GM12878 (cell line): ENCODE measurements around the gene CRYGN. TPM values are rescaled to one million over a fixed set of nuclear protein-coding genes. Genes with fewer than 3 reads are reported as not detected.

Source experiments
- ATAC-seq: fragments of 200-7000 bp; cut with Tn5 transposase; 3 replicates; pipeline ENCODE4 v1.9.1; 2020; ENCODE audit warnings: mild to moderate bottlenecking, moderate library complexity
- BruUV-seq: library from RNA; stranded (reverse); fragments of 400-500 nt; replicated peaks from 2 replicates; lab custom pipeline; 2021; lab: Mats Ljungman, UMichigan
- CTCF ChIA-PET: fragments of 300-600 bp; sonication (Branson Sonifier 250); formaldehyde crosslinking; extraction: SDS; loops from one replicate; lab custom pipeline; 2021; ENCODE audit warnings: inconsistent platforms; lab: Yijun Ruan, JAX
- POLR2A ChIA-PET: fragments of 350-600 bp; formaldehyde crosslinking; extraction: SDS; loops from one replicate; lab custom pipeline; 2021; ENCODE audit warnings: inconsistent platforms; lab: Charles Lee
- RAD21 ChIA-PET: fragments of 300-600 bp; sonication (Branson Sonifier 250); formaldehyde crosslinking; loops from one replicate; lab custom pipeline; 2023; ENCODE audit warnings: antibody characterized with exemption; ENCODE audit not compliant: unreplicated experiment; lab: Charles Lee
- SMC1A ChIA-PET: fragments of 300-600 bp; sonication (Branson Sonifier 250); formaldehyde crosslinking; loops from one replicate; lab custom pipeline; 2023; ENCODE audit not compliant: unreplicated experiment, uncharacterized antibody; lab: Charles Lee
- DNase-seq: peaks from one replicate; pipeline ENCODE4 v3.0.0-alpha.2; 2011; ENCODE audit warnings: low read depth, low spot score
- FAIRE-seq: peaks from 3 replicates; lab custom pipeline; 2011; peaks lifted over from hg19 to GRCh38; lab: Jason Lieb, UNC
- H2AFZ ChIP-seq: 2 replicates; pipeline ENCODE4 v1.6.0; 2011; ENCODE audit warnings: low read depth, low read length, control low read depth; ENCODE audit not compliant: control insufficient read depth
- H3K27ac ChIP-seq: 2 replicates; pipeline ENCODE4 v1.5.1; 2011; ENCODE audit warnings: control low read depth; ENCODE audit not compliant: control insufficient read depth, insufficient read depth
- H3K27me3 ChIP-seq, 2 experiments: replicated peaks in 1 of 2; 2 replicates each; pipeline versions ENCODE4 v1.6.0 to v1.6.1; 2011; ENCODE audit warnings: low read length in 1 of 2; ENCODE audit not compliant: control insufficient read depth in 2 of 2, insufficient read depth in 2 of 2
- H3K36me3 ChIP-seq, 2 experiments: 2 replicates each; pipeline ENCODE4 v1.5.1; 2011; ENCODE audit warnings: low read length in 1 of 2; ENCODE audit not compliant: control insufficient read depth in 2 of 2, insufficient read depth in 2 of 2
- H3K4me1 ChIP-seq: 2 replicates; pipeline ENCODE4 v1.6.1; 2011; ENCODE audit warnings: mild to moderate bottlenecking, low read length, moderate library complexity, mixed read lengths; ENCODE audit not compliant: control insufficient read depth, insufficient read depth
- H3K4me2 ChIP-seq: 2 replicates; pipeline ENCODE4 v1.6.0; 2011; ENCODE audit warnings: control low read depth; ENCODE audit not compliant: control insufficient read depth, insufficient read depth
- H3K4me3 ChIP-seq: fragments of 200-600 bp; sonication (generic); 2 replicates; pipeline ENCODE4 v1.5.1; 2016
- H3K79me2 ChIP-seq: 2 replicates; pipeline ENCODE4 v1.6.0; 2011; ENCODE audit warnings: low read length; ENCODE audit not compliant: control insufficient read depth, insufficient read depth
- H3K9ac ChIP-seq: 2 replicates; pipeline ENCODE4 v1.8.0; 2011; ENCODE audit warnings: low read length, control low read depth, mixed read lengths; ENCODE audit not compliant: control insufficient read depth, insufficient read depth
- H3K9me3 ChIP-seq: replicated peaks from 3 replicates; pipeline ENCODE4 v1.5.1; 2011; ENCODE audit warnings: mild to moderate bottlenecking, low read length; ENCODE audit not compliant: control insufficient read depth, insufficient read depth
- H4K20me1 ChIP-seq: 2 replicates; pipeline ENCODE4 v1.6.0; 2011; ENCODE audit not compliant: control insufficient read depth, insufficient read depth
- ATF3 ChIP-seq: IDR thresholded peaks from 2 replicates; pipeline ENCODE4 v1.6.1; 2011; ENCODE audit warnings: low read depth, mild to moderate bottlenecking, low read length, moderate library complexity, borderline replicate concordance; ENCODE audit errors: extremely low read depth
- EZH2 ChIP-seq: IDR thresholded peaks from 2 replicates; pipeline ENCODE4 v1.6.1; 2012; ENCODE audit warnings: low read depth, mild to moderate bottlenecking, control low read depth, inconsistent platforms, low read length, borderline replicate concordance; ENCODE audit not compliant: control insufficient read depth
- FOXK2 ChIP-seq: fragments of 450-650 bp; IDR thresholded peaks from 2 replicates; pipeline ENCODE4 v1.6.1; 2017; ENCODE audit warnings: mild to moderate bottlenecking, moderate library complexity
- JUNB ChIP-seq: IDR thresholded peaks from 2 replicates; pipeline ENCODE4 v1.6.1; 2016; ENCODE audit warnings: antibody characterized with exemption, mild to moderate bottlenecking
- POLR2AphosphoS2 ChIP-seq: IDR thresholded peaks from 2 replicates; pipeline ENCODE4 v1.6.1; 2011; ENCODE audit warnings: low read depth, mild to moderate bottlenecking, low read length, improper control_type of control experiment, moderate library complexity
- POLR2AphosphoS5 ChIP-seq: IDR thresholded peaks from 2 replicates; pipeline ENCODE4 v1.6.1; 2011; ENCODE audit warnings: mild to moderate bottlenecking, low read length, inconsistent platforms
- RUNX3 ChIP-seq: IDR thresholded peaks from 2 replicates; pipeline ENCODE4 v1.6.1; 2012; ENCODE audit warnings: low read length, inconsistent platforms
- SPI1 ChIP-seq: IDR thresholded peaks from 2 replicates; pipeline ENCODE4 v1.6.1; 2011; ENCODE audit warnings: low read depth, mild to moderate bottlenecking, low read length, moderate library complexity, borderline replicate concordance; ENCODE audit not compliant: insufficient read depth
- ZNF217 ChIP-seq: fragments of 450-650 bp; IDR thresholded peaks from 2 replicates; pipeline ENCODE4 v1.6.1; 2017; ENCODE audit warnings: antibody characterized with exemption, mild to moderate bottlenecking
- WGBS: methylation state at CpG from one replicate; pipeline ENCODE4 v1.1.6; 2016; ENCODE audit warnings: low lambda C conversion rate; ENCODE audit not compliant: insufficient replicate concordance, insufficient coverage; ENCODE audit errors: missing lambda C conversion rate; 5-methylcytosine and 5-hydroxymethylcytosine counted together
- in situ Hi-C: fragments of 300-500 bp; cut with MboI; formaldehyde crosslinking; loops from 9 replicates; pipeline ENCODE4 v1.14.3; 2018; ENCODE audit warnings: mixed read lengths
- intact Hi-C: fragments of 100-400 bp; cut with micrococcal nuclease; formaldehyde crosslinking; loops from one replicate; pipeline ENCODE4 v1.14.2; 2022; ENCODE audit not compliant: unreplicated experiment
- polyA plus RNA-seq, 11 experiments: library from polyadenylated mRNA; depleted of rRNA in 4 of 11; unstranded in 6 of 11; stranded (reverse) in 5 of 11; fragments of >200 nt; fragmentation: Nextera tagmentation in 4 of 11; fragmentation: Illumina TruSeq in 1 of 11; extraction: Ambion mirVana in 4 of 11; extraction: Trizol in 1 of 11; gene quantifications; 1 replicate in 1 of 11; 2 replicates in 10 of 11; pipeline versions ENCODE4 v1.2.1 to v1.2.3, GENCODE V29; 2011 to 2016; ENCODE audit warnings: inconsistent platforms in 2 of 11, missing spikeins in 2 of 11, low read depth in 1 of 11
- total RNA-seq, 4 experiments: library from RNA; depleted of rRNA in 3 of 4; stranded (reverse); fragments of >200 nt in 3 of 4; fragmentation: Illumina TruSeq in 1 of 4; extraction: Trizol in 1 of 4; gene quantifications; 2 replicates each; pipeline versions ENCODE4 v1.2.1 to v1.2.3, GENCODE V29; 2013 to 2021

The CRYGN gene
- total and polyA plus RNA-seq, 10 of the 15 experiments (the other 5 are each of a cell fraction or from before 2014, with no cell fraction given): not detected

- no TSS peak for BruUV-seq
- Histone ChIP-seq H4K20me1 (no peaks in the 10 kb centered on the region), H3K4me2 (no peak overlapping the region), H3K27me3 (no peaks in the 10 kb centered on the region; a peak in 1 of 4 replicates), H3K79me2 (no peaks in the 10 kb centered on the region), H3K27ac (no peak overlapping the region), H3K4me1 (peaks cover 22% of the 10 kb centered on the region), H3K9ac (no peak overlapping the region), H3K36me3 (no peaks in the 10 kb centered on the region), H3K9me3 (no peaks in the 10 kb centered on the region), H2AFZ (no peak overlapping the region), H3K4me3 (no peak overlapping the region)
- in situ Hi-C loops: no loop called here
- ChIA-PET CTCF (interaction anchor here (1.1 kb wide), 1 partner anchor 15 kb away, joined by 3 read pairs; no protein-coding TSS in a partner anchor), POLR2A (no interaction called here), SMC1A (no interaction called here), RAD21 (no interaction called here)
- WGBS: 60% methylated on average over 15 of the region's 15 CpGs
- TF ChIP-seq EZH2 (no peak), FOXK2 (no peak), POLR2AphosphoS2 (no peak), SPI1 (no peak), ATF3 (no peak), POLR2AphosphoS5 (no peak), ZNF217 (no peak), RUNX3 (no peak), JUNB (no peak)
- intact Hi-C loops: no loop called here
- ATAC-seq (no peak), FAIRE-seq (no peak), DNase-seq (no peak)
Observed at GRCh38 chr7:151433721-151434400, 6.1 kb downstream of the CRYGN start.
